ENCODE data around the gene CDC37L1. TPM values are rescaled to one million over a fixed set of nuclear protein-coding genes. Genes with fewer than 3 reads are reported as not detected.

Gene CDC37L1
- total RNA-seq, 4 donors from 2014 or later = 12.0 to 24.7 (median 19.8) TPM

DNA sequence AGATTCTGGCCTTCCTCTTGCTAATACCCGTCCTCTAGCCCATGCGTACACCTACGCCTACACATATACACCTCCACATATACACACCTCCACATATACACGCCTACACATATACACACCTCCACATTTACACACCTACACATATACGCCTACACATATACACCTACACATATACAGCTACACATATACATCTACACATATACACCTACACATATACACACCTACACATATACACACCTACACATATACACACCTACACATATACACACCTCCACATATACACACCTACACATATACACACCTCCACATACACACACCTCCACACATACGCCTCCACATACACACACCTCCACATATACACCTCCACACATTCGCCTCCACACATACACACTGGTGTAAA is 34.5 kb downstream of the CDC37L1 start:
- Histone ChIP-seq H3K36me3 (peaks cover 0 to 73% (median 0%) of the 10 kb centered on the region in 3 donors), H3K27ac (no peak overlapping the region), H3K4me3 (no peak overlapping the region), H3K9me3 (no peaks in the 10 kb centered on the region), H3K27me3 (no peaks in the 10 kb centered on the region), H3K4me1 (no peaks in the 10 kb centered on the region)
- TF ChIP-seq POLR2A (IDR thresholded peaks at IDR 0.05) = no peak
- TF ChIP-seq, protein P1, sequence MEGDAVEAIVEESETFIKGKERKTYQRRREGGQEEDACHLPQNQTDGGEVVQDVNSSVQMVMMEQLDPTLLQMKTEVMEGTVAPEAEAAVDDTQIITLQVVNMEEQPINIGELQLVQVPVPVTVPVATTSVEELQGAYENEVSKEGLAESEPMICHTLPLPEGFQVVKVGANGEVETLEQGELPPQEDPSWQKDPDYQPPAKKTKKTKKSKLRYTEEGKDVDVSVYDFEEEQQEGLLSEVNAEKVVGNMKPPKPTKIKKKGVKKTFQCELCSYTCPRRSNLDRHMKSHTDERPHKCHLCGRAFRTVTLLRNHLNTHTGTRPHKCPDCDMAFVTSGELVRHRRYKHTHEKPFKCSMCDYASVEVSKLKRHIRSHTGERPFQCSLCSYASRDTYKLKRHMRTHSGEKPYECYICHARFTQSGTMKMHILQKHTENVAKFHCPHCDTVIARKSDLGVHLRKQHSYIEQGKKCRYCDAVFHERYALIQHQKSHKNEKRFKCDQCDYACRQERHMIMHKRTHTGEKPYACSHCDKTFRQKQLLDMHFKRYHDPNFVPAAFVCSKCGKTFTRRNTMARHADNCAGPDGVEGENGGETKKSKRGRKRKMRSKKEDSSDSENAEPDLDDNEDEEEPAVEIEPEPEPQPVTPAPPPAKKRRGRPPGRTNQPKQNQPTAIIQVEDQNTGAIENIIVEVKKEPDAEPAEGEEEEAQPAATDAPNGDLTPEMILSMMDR (IDR thresholded peaks at IDR 0.05) = no peak
- no peak for DNase-seq

DNA sequence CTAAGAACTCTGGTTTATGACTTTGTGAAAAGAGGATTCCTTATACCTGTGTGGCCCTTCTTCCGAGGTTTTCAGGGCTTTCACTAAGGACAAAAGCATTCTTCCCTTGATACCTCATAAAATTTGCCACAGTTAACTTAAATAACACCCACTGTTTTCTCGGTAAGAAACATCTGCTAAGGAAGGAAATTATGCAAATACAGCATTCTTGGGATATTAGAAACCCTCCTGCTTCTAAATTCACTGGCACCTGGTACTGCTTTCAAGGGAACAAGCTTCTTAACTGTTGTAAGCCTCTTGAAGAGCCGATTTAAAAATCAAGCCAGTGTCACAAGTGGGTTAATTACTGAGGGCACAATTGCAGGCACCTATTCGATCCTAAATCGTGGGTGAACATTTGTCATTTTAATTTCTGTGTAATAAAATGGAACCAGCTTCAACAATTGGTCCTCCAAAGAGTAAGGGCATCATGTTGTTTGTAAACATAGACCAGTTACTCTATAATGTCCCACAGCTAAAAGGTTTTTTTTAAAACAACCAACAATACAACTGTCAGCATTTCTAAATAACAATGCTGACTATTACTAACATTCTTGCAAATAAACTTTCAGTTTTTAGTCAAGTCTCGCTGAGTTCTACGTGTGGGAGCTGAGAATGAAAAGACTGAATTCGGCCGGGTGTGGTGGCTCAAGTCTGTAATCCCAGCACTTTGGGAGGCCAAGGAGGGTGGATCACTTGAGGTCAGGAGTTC is 35.1 kb downstream of the CDC37L1 start:
- no peaks in the 10 kb centered on the region for H3K27me3 ChIP-seq
- peaks cover 0 to 79% (median 0%) of the 10 kb centered on the region in 3 donors for H3K36me3 ChIP-seq
- no peaks in the 10 kb centered on the region for H3K9me3 ChIP-seq
- H3K27ac ChIP-seq = no peak overlapping the region
- no peaks in the 10 kb centered on the region for H3K4me1 ChIP-seq
- no peak for DNase-seq
- TF ChIP-seq POLR2A (IDR thresholded peaks at IDR 0.05) = no peak
- TF ChIP-seq, protein P1 (IDR thresholded peaks at IDR 0.05) = no peak
- H3K4me3 ChIP-seq = no peak overlapping the region

GRCh38 chr9:4716163-4716562 is 36.8 kb downstream of the CDC37L1 start:
- Histone ChIP-seq H3K27ac (no peak overlapping the region), H3K4me3 (no peak overlapping the region), H3K9me3 (no peaks in the 10 kb centered on the region), H3K4me1 (no peaks in the 10 kb centered on the region), H3K27me3 (no peaks in the 10 kb centered on the region), H3K36me3 (peaks cover 0 to 77% (median 0%) of the 10 kb centered on the region in 3 donors)
- DNase-seq = no peak
- TF ChIP-seq, protein P1 (IDR thresholded peaks at IDR 0.05) = no peak
- TF ChIP-seq POLR2A (IDR thresholded peaks at IDR 0.05) = no peak

DNA sequence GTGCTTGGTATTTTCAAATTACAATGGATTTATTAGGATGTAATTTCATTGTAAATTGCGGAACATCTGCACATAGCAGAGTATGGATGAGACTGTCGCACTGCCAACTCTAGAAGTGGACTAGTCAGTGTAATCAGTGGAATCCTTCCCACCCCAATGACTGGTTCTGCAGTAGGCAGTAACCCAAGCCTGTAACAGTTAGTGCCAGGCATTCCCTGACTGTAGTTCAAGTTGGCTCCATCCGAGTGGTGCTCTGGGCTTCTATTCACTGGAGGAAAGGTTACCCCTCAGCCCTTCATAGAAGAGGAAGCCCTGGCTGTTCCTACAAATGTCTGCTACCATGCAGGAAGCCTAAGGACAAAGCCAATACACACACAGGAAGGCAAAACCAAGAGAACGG is 38.4 kb downstream of the CDC37L1 start:
- no peak for TF ChIP-seq POLR2A (IDR thresholded peaks at IDR 0.05)
- TF ChIP-seq, protein P1 (IDR thresholded peaks at IDR 0.05) = no peak
- Histone ChIP-seq H3K27ac (no peak overlapping the region), H3K4me1 (no peaks in the 10 kb centered on the region), H3K4me3 (no peak overlapping the region), H3K27me3 (no peaks in the 10 kb centered on the region), H3K36me3 (peaks cover 0 to 84% (median 0%) of the 10 kb centered on the region in 3 donors), H3K9me3 (no peaks in the 10 kb centered on the region)
- no peak for DNase-seq

DNA sequence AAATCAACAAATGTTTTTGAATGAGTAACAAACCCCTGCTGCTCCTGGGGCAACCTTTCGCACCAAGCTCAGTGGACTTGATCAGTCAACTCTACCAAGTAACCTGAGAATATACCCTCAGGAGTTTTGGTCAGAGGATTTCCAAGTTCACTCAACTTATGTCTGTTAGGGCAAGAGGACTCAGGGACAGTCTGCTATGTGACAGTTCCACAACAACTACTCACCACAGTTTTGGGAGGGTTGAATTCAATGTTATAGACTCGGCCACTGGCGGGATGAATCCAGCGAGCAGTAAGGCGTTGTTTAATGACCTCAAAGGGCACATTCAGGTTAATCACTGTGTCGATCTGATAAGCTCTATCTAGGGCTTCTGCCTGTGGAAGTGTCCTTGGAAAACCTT is 39.5 kb downstream of the CDC37L1 start:
- Histone ChIP-seq H3K9me3 (no peaks in the 10 kb centered on the region), H3K27ac (no peak overlapping the region), H3K27me3 (no peaks in the 10 kb centered on the region), H3K4me1 (no peaks in the 10 kb centered on the region), H3K4me3 (no peak overlapping the region), H3K36me3 (peaks cover 0 to 83% (median 0%) of the 10 kb centered on the region in 3 donors)
- no peak for DNase-seq
- TF ChIP-seq, protein P1 (IDR thresholded peaks at IDR 0.05) = no peak
- no peak for TF ChIP-seq POLR2A (IDR thresholded peaks at IDR 0.05)
